SK-N-SH treated with all-trans-retinoic acid at 6 μM for 48 hours (cell line): ENCODE measurements around the gene DMAC1.

Source experiments
- ATAC-seq: fragments of 200-7000 bp; cut with Tn5 transposase; 3 replicates; pipeline ENCODE4 v1.9.1; 2020; ENCODE audit warnings: mild to moderate bottlenecking, moderate library complexity
- ARNTL ChIP-seq: fragments of 450-650 bp; formaldehyde crosslinking; IDR thresholded peaks from 2 replicates; pipeline ENCODE4 v1.5.0; 2020; ENCODE audit warnings: low read depth, mild to moderate bottlenecking, moderate library complexity, borderline replicate concordance
- BACH2 ChIP-seq: fragments of 250-450 bp; sonication (Bioruptor Pico); IDR thresholded peaks from 2 replicates; pipeline ENCODE4 v1.9.0; 2021; ENCODE audit warnings: mild to moderate bottlenecking, borderline replicate concordance
- CSDC2 ChIP-seq: fragments of 250-450 bp; sonication (Bioruptor Pico); IDR thresholded peaks from 2 replicates; pipeline ENCODE4 v1.5.0; 2020; ENCODE audit warnings: mild to moderate bottlenecking, moderate library complexity
- CSRNP3 ChIP-seq: fragments of 250-450 bp; sonication (Bioruptor Pico); IDR thresholded peaks from 2 replicates; pipeline ENCODE4 v1.5.1; 2021; ENCODE audit warnings: mild to moderate bottlenecking, moderate library complexity
- ESRRG ChIP-seq: fragments of 250-450 bp; sonication (Bioruptor Pico); IDR thresholded peaks from 2 replicates; pipeline ENCODE4 v1.6.1; 2021; ENCODE audit warnings: mild to moderate bottlenecking
- GLIS3 ChIP-seq: fragments of 250-450 bp; sonication (Bioruptor Pico); IDR thresholded peaks from 2 replicates; pipeline ENCODE4 v1.5.0; 2020; ENCODE audit warnings: mild to moderate bottlenecking, moderate library complexity
- POU6F1 ChIP-seq: fragments of 250-450 bp; sonication (Bioruptor Pico); IDR thresholded peaks from 2 replicates; pipeline ENCODE4 v1.8.0; 2021; ENCODE audit warnings: low read depth, mild to moderate bottlenecking, moderate library complexity, borderline replicate concordance
- PPARA ChIP-seq: fragments of 250-450 bp; sonication (Bioruptor Pico); IDR thresholded peaks from 2 replicates; pipeline ENCODE4 v1.5.0; 2020; ENCODE audit warnings: mild to moderate bottlenecking, borderline replicate concordance
- SNAI2 ChIP-seq: fragments of 250-450 bp; sonication (Bioruptor Pico); IDR thresholded peaks from 2 replicates; pipeline ENCODE4 v1.5.0; 2020; ENCODE audit warnings: mild to moderate bottlenecking, moderate library complexity
- TOX ChIP-seq: fragments of 250-450 bp; sonication (Bioruptor Pico); IDR thresholded peaks from 2 replicates; pipeline ENCODE4 v1.8.0; 2021; ENCODE audit warnings: mild to moderate bottlenecking, moderate library complexity, borderline replicate concordance
- ZFP3 ChIP-seq: fragments of 250-450 bp; sonication (Bioruptor Pico); IDR thresholded peaks from 2 replicates; pipeline ENCODE4 v1.5.0; 2020; ENCODE audit warnings: mild to moderate bottlenecking, moderate library complexity
- ZNF565 ChIP-seq: fragments of 450-650 bp; formaldehyde crosslinking; conservative IDR thresholded peaks from 2 replicates; pipeline ENCODE4 v1.5.0; 2020; ENCODE audit warnings: low read depth, mild to moderate bottlenecking, moderate library complexity
- ZNF70 ChIP-seq: fragments of 450-650 bp; formaldehyde crosslinking; IDR thresholded peaks from 2 replicates; pipeline ENCODE4 v1.5.0; 2020; ENCODE audit warnings: mild to moderate bottlenecking, moderate library complexity
- ZNF8 ChIP-seq: fragments of 450-650 bp; formaldehyde crosslinking; IDR thresholded peaks from 2 replicates; pipeline ENCODE4 v1.5.0; 2020; ENCODE audit warnings: mild to moderate bottlenecking, moderate library complexity
- TF ChIP-seq, protein P1 (sequence below): fragments of 250-450 bp; sonication (Bioruptor Pico); IDR thresholded peaks from 2 replicates; pipeline ENCODE4 v1.5.1; 2020; ENCODE audit warnings: low read depth, mild to moderate bottlenecking, moderate library complexity
- TF ChIP-seq, protein P2 (sequence below): fragments of 250-450 bp; sonication (Bioruptor Pico); IDR thresholded peaks from 2 replicates; pipeline ENCODE4 v1.5.0; 2020; ENCODE audit warnings: mild to moderate bottlenecking, moderate library complexity
- TF ChIP-seq, protein P3 (sequence below): fragments of 250-450 bp; sonication (Bioruptor Pico); IDR thresholded peaks from 2 replicates; pipeline ENCODE4 v1.8.0; 2020; ENCODE audit warnings: mild to moderate bottlenecking, moderate library complexity, borderline replicate concordance

The DMAC1 gene

DNA sequence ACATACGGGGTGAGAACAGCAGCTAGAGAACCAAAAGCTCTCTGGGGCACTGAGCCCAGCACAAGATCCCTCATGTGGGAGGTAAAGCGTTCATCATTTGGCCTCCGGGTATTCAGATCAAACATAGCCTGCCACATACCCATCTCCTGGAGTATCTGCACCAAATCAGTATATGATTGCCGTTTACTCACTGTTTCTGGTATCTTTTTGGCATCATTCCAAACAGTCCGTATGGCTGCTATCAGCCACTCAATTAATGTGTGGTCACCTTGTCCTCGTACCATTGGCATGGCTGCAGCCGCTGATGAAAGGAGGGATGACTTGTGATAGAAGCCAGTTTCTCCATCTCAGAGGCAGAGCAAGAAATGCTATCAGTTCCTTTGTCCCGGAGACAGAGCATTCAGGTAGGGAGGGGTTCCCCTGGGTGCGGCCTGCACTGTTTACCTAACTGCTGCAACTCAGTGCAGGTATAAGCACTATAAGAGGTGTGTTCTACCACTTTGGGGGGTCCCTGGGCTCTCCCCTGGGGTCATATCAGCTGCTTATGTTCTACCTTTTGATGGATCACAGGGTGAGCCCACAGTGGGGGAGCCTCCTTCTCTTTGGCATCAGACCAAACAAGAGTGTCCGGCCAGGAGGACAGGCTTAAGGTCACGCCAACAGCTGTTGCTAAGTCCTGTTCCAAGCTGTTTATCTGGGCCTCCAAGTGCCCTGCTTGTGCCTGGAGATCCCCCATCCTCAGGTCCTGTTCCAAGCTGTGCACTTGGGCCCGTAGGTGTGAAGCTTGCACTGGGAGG lies 9.4 kb downstream of the DMAC1 start:
- TF ChIP-seq ZNF565 (CRISPR knock-in tag) (no peak), BACH2 (CRISPR knock-in tag) (no peak), ZNF8 (CRISPR knock-in tag) (no peak), TOX (CRISPR knock-in tag) (no peak), CSRNP3 (no peak), ARNTL (CRISPR knock-in tag) (no peak), ZFP3 (CRISPR knock-in tag) (no peak), ZNF70 (CRISPR knock-in tag) (no peak), PPARA (CRISPR knock-in tag) (no peak), CSDC2 (no peak), ESRRG (CRISPR knock-in tag) (no peak), SNAI2 (CRISPR knock-in tag) (no peak)
- TF ChIP-seq, protein P1, sequence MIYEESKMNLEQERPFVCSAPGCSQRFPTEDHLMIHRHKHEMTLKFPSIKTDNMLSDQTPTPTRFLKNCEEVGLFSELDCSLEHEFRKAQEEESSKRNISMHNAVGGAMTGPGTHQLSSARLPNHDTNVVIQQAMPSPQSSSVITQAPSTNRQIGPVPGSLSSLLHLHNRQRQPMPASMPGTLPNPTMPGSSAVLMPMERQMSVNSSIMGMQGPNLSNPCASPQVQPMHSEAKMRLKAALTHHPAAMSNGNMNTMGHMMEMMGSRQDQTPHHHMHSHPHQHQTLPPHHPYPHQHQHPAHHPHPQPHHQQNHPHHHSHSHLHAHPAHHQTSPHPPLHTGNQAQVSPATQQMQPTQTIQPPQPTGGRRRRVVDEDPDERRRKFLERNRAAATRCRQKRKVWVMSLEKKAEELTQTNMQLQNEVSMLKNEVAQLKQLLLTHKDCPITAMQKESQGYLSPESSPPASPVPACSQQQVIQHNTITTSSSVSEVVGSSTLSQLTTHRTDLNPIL (CRISPR knock-in tag), result no peak
- TF ChIP-seq, protein P2, sequence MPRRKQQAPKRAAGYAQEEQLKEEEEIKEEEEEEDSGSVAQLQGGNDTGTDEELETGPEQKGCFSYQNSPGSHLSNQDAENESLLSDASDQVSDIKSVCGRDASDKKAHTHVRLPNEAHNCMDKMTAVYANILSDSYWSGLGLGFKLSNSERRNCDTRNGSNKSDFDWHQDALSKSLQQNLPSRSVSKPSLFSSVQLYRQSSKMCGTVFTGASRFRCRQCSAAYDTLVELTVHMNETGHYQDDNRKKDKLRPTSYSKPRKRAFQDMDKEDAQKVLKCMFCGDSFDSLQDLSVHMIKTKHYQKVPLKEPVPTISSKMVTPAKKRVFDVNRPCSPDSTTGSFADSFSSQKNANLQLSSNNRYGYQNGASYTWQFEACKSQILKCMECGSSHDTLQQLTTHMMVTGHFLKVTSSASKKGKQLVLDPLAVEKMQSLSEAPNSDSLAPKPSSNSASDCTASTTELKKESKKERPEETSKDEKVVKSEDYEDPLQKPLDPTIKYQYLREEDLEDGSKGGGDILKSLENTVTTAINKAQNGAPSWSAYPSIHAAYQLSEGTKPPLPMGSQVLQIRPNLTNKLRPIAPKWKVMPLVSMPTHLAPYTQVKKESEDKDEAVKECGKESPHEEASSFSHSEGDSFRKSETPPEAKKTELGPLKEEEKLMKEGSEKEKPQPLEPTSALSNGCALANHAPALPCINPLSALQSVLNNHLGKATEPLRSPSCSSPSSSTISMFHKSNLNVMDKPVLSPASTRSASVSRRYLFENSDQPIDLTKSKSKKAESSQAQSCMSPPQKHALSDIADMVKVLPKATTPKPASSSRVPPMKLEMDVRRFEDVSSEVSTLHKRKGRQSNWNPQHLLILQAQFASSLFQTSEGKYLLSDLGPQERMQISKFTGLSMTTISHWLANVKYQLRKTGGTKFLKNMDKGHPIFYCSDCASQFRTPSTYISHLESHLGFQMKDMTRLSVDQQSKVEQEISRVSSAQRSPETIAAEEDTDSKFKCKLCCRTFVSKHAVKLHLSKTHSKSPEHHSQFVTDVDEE (CRISPR knock-in tag), result no peak
- no peak for ATAC-seq

DNA sequence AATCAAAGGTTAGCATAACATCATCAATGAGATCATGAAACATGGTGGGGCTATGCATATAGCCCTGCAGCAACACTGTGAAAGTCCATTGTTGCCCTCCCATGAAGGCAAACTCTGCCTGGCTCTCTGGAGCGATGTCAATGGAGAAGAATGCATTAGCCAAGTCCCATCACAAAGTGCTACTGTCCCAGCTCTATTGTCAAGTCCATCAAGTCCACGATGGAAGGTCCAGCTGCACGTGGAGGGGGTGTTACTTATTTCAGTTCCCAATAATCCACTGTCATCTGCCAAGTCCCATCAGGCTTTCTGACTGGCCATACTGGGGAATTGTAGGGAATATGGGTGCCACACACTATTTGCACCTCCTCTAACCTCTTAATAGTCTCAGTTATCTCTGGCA lies 10.8 kb downstream of the DMAC1 start:
- TF ChIP-seq ZNF565 (CRISPR knock-in tag) (no peak), ARNTL (CRISPR knock-in tag) (no peak), CSDC2 (no peak), TOX (CRISPR knock-in tag) (no peak), GLIS3 (no peak), ZFP3 (CRISPR knock-in tag) (no peak), POU6F1 (no peak)
- TF ChIP-seq, protein P2 (CRISPR knock-in tag), result no peak
- TF ChIP-seq, protein P3, sequence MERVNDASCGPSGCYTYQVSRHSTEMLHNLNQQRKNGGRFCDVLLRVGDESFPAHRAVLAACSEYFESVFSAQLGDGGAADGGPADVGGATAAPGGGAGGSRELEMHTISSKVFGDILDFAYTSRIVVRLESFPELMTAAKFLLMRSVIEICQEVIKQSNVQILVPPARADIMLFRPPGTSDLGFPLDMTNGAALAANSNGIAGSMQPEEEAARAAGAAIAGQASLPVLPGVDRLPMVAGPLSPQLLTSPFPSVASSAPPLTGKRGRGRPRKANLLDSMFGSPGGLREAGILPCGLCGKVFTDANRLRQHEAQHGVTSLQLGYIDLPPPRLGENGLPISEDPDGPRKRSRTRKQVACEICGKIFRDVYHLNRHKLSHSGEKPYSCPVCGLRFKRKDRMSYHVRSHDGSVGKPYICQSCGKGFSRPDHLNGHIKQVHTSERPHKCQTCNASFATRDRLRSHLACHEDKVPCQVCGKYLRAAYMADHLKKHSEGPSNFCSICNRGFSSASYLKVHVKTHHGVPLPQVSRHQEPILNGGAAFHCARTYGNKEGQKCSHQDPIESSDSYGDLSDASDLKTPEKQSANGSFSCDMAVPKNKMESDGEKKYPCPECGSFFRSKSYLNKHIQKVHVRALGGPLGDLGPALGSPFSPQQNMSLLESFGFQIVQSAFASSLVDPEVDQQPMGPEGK, result no peak
- TF ChIP-seq, protein P1 (CRISPR knock-in tag), result no peak
- TF ChIP-seq, all 23 proteins: peak for 0
- ATAC-seq, result no peak
